LNCaP clone FGC (cell line): ENCODE measurements around the gene NUCB1.

ENCODE experiments used
- DNase-seq: peaks from one replicate; pipeline ENCODE4 v3.0.0-alpha.2; 2011; ENCODE audit warnings: low read depth
- H3K4me3 ChIP-seq: 2 replicates; pipeline ENCODE4 v1.5.1; 2011; ENCODE audit warnings: mild to moderate bottlenecking, low read depth, low read length, control low read depth
- CTCF ChIP-seq: IDR thresholded peaks from 2 replicates; pipeline ENCODE4 v1.5.1; 2012; ENCODE audit warnings: mild to moderate bottlenecking; ENCODE audit not compliant: control insufficient read depth, insufficient read depth; ENCODE audit errors: extremely low read depth

NUCB1 gene

GRCh38 chr19:48899781-48900476, at the start of gene NUCB1:
Gene NUCB1 (plus strand): TSS chr19:48900312. CDS start chr19:48900797, 485 bp downstream.
- H3K4me3 ChIP-seq, result peak within 1 kb of the TSS; percentile 81
- peak; percentile 17; the same call in 1 of the 2 replicates for TF ChIP-seq CTCF
- peak; percentile 82 for DNase-seq

- no peak overlapping the region for H3K4me3 ChIP-seq
- no peak for TF ChIP-seq CTCF
- DNase-seq, result no peak
These were observed 47.8 kb upstream of the NUCB1 start for GRCh38 chr19:48852292-48852691.

- no peak overlapping the region for H3K4me3 ChIP-seq
- no peak for DNase-seq
- no peak for TF ChIP-seq CTCF
These were observed 46.6 kb upstream of the NUCB1 start for GRCh38 chr19:48853483-48853882.

- TF ChIP-seq CTCF, result no peak
- DNase-seq, result no peak
These were observed 46.0 kb upstream of the NUCB1 start for GRCh38 chr19:48854103-48854502.

GRCh38 chr19:48856921-48857320, 43.2 kb upstream of the NUCB1 start:
- no peak for TF ChIP-seq CTCF
- H3K4me3 ChIP-seq, result no peak overlapping the region
- no peak for DNase-seq

More at GRCh38 chr19:48854103-48854502, 46.0 kb upstream of the NUCB1 start:
- H3K4me3 ChIP-seq, result no peak overlapping the region

- no peak overlapping the region for H3K4me3 ChIP-seq
- no peak for DNase-seq
- TF ChIP-seq CTCF, result no peak
These were observed 41.0 kb upstream of the NUCB1 start for GRCh38 chr19:48858984-48859710.
